Activated naive CD4-positive, alpha-beta T cell treated with anti-CD3 and anti-CD28 coated beads for 36 hours (primary cell): ENCODE measurements around the gene ZNF621. TPM values are rescaled to one million over a fixed set of nuclear protein-coding genes. Genes with fewer than 3 reads are reported as not detected.

Source experiments
- CTCF ChIA-PET: fragments of 350-600 bp; sonication (Branson Sonifier 250); formaldehyde crosslinking; loops from one replicate; lab custom pipeline; 2021; ENCODE audit warnings: antibody characterized with exemption; lab: Charles Lee
- DNase-seq: peaks from one replicate; pipeline ENCODE4 v3.0.0-alpha.2; 2020
- H3K27ac Mint-ChIP-seq: one replicate; pipeline ENCODE4 v1.8.0; 2021; ENCODE audit warnings: mild to moderate bottlenecking, mixed read lengths
- H3K27me3 Mint-ChIP-seq: one replicate; pipeline ENCODE4 v1.8.0; 2021; ENCODE audit warnings: low read depth, mixed read lengths
- H3K36me3 Mint-ChIP-seq: one replicate; pipeline ENCODE4 v1.8.0; 2021; ENCODE audit warnings: low read depth, mixed read lengths
- H3K4me1 Mint-ChIP-seq: one replicate; pipeline ENCODE4 v1.8.0; 2021; ENCODE audit warnings: low read depth, mixed read lengths
- H3K4me3 Mint-ChIP-seq: one replicate; pipeline ENCODE4 v1.8.0; 2021; ENCODE audit warnings: mild to moderate bottlenecking, moderate library complexity, mixed read lengths
- H3K9me3 Mint-ChIP-seq: one replicate; pipeline ENCODE4 v1.8.0; 2021; ENCODE audit warnings: mixed read lengths
- intact Hi-C: fragments of 100-400 bp; cut with micrococcal nuclease; formaldehyde crosslinking; loops from one replicate; pipeline ENCODE4 v1.15.1; 2023
- total RNA-seq, 2 experiments: library from RNA; stranded (reverse); gene quantifications; one replicate each; pipeline ENCODE4 v1.2.3, GENCODE V29; 2021

Gene ZNF621
- total RNA-seq, result 10 to 100 TPM; 16.4 to 17.7 TPM

DNA sequence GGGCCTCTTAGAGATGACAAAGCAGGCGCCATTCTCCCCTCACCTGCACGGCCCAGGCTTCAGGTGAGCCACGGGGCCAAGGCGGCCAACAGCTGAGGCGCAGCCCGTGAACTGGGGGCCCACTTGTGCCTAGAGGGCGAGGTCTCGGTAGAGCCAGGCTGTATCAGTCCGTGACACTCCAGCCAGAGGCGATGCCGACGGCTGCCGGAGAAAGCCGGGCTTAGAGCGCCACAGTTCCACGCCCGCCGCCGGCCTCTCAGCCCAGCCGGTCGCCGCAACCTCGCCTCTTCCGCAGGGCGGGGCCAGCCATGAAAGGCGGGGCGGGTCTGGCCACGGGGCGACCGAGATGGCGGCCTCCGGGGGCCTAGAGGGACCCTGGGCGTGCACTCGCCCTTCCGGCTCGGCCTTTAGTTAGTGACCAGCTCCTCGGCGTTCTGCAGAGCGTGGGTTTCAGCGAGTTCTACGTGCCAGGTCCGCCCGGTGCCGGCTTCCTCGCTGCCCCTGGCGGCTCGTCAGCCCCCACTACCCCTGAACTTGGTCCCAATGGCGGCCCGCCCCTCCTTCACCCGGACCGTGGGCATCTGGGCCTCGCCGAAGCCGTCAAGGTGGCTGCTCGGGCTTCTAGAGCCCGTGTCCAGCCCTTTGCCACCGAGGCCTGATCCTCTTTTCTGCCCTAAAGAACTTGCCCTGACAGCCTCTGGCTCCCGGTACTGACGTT is at the start of gene ZNF621:
Gene ZNF621, plus strand, starts transcription at position 393 of the 718 bp plus-strand sequence. CDS start 881 bp downstream, outside the sequence.
- CTCF ChIA-PET, result interaction anchor here (0.6 to 1.3 kb wide), 3 partner anchors 19 to 66 kb away, joined by 3 to 4 read pairs (median 3); partner anchors contain the start of gene ZNF620
- DNase-seq, result peak; percentile 82
- no peaks in the 10 kb centered on the region for H3K9me3 Mint-ChIP-seq
- H3K36me3 Mint-ChIP-seq, result peaks cover 23% of the 10 kb centered on the region
- intact Hi-C loops, result loop anchor here (1.0 to 10.0 kb wide), 9 partner anchors 18 to 1860 kb away; partner anchors contain the start of genes EIF1B, RPL14, ZNF619 and ZNF620
- peaks cover 11% of the 10 kb centered on the region for H3K4me1 Mint-ChIP-seq
- no peaks in the 10 kb centered on the region for H3K27me3 Mint-ChIP-seq
- peak within 1 kb of the TSS; percentile 92 for H3K4me3 Mint-ChIP-seq
- H3K27ac Mint-ChIP-seq, result peak within 1 kb of the TSS; percentile 85

DNA sequence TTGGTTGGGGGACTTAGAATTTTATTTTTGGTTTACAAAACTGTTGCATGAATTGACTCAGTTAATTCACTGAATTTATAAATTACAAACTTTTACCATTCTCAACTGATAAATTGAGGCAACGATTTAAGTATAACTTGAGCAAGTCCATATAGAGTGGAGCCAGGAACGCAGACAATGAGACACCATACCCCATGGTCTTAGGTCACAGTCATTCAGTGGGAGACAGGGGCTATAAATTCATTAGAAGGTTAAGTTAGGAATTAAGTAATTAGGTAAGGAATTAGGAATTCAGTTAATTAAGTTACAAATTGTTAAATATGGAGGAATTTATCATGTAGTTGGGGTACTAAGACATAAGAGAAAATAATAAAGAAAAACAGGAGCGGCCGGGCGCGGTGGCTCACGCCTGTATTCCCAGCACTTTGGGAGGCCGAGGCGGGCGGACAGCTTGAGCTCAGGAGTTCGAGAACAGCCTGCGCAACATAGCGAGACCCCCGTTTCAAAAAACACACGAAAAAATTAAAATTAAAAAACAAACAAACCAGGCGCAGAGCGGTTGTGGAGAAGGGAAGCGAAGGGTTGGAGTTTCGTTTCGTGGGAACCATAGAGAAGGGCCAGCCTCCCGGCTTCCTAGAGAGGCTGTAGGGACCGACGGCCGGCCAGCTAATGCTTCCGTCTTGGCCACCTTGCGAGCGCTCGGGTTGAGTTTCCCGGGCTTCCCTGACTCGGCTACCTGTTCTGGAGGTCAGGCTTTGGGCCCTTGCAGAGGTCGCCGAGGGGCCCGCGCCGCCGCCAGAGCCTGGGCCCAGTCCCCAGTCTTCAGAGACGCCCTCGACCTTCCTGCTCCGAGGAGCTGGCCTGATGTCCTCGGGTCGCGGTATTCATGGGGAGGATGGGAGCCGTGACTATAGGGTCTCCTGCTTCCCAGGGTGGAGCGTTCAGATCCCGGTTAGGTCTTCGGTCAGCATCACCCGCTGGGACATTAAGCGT is 48.0 kb upstream of the ZNF621 start, which contains the start of gene ZNF619:
Gene ZNF619, plus strand, starts transcription at position 645 of the 993 bp plus-strand sequence. CDS start 858 bp downstream, outside the sequence.
- CTCF ChIA-PET, result interaction anchor here (1.1 to 2.2 kb wide), 2 partner anchors 29 to 110 kb away, joined by 3 to 5 read pairs; partner anchors contain the start of gene ZNF620
- no peaks in the 10 kb centered on the region for H3K9me3 Mint-ChIP-seq

DNA sequence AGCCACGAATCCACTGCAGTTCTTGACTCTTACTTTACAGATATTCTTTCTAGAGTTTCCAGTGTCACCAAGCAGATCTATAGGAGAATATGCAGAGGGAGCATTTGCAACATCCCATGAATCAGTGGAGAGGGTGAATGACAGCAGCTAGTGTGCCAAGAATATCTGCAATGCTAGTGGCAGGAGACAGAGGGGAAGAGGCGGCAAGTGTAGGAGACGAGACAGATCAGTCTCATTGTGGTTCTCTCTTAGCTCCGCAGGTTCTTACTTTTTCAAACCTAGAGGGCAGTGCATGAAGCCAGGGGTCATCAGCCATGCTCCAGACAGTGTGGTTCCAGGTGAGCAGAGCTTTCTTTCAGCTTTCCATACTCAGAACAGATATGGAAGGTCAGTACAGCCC is 47.1 kb upstream of the ZNF621 start:
- peak overlapping the region; percentile 84 for H3K4me3 Mint-ChIP-seq
- intact Hi-C loops, result loop anchor here (1.0 to 2.0 kb wide), 3 partner anchors 25 to 47 kb away; partner anchors contain the start of gene ZNF621
- CTCF ChIA-PET, result interaction anchor here (1.1 to 2.2 kb wide), 2 partner anchors 28 to 109 kb away, joined by 3 to 5 read pairs; partner anchors contain the start of gene ZNF620
- DNase-seq, result no peak
- H3K9me3 Mint-ChIP-seq, result no peaks in the 10 kb centered on the region
- H3K27me3 Mint-ChIP-seq, result no peaks in the 10 kb centered on the region
- no peak overlapping the region for H3K27ac Mint-ChIP-seq
- peaks cover 9% of the 10 kb centered on the region for H3K36me3 Mint-ChIP-seq
- peaks cover 10% of the 10 kb centered on the region for H3K4me1 Mint-ChIP-seq

More for the DNA sequence above, 48.0 kb upstream of the ZNF621 start, which contains the start of gene ZNF619:
- intact Hi-C loops, result loop anchor here (1.0 to 2.0 kb wide), 3 partner anchors 24 to 48 kb away; partner anchors contain the start of gene ZNF621
- H3K27me3 Mint-ChIP-seq, result no peaks in the 10 kb centered on the region
- peak within 1 kb of the TSS; percentile 54 for H3K27ac Mint-ChIP-seq
- peak within 1 kb of the TSS; percentile 84 for H3K4me3 Mint-ChIP-seq
- H3K4me1 Mint-ChIP-seq, result peaks cover 10% of the 10 kb centered on the region
- H3K36me3 Mint-ChIP-seq, result peaks cover 6% of the 10 kb centered on the region
- peak; percentile 55 for DNase-seq

DNA sequence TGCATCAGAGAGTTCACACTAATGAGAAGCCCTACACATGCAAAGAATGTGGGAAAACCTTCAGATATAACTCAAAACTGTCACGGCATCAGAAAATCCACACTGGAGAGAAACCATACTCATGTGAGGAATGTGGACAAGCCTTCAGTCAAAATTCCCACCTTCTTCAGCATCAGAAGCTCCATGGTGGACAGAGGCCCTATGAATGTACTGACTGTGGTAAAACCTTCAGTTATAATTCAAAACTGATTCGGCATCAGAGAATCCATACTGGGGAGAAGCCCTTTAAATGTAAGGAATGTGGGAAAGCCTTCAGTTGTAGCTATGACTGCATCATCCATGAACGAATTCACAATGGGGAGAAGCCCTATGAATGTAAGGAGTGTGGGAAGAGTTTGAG is 37.6 kb upstream of the ZNF621 start:
- H3K27ac Mint-ChIP-seq, result no peak overlapping the region
- peaks cover 2% of the 10 kb centered on the region for H3K4me1 Mint-ChIP-seq
- intact Hi-C loops, result no loop called here
- no peaks in the 10 kb centered on the region for H3K27me3 Mint-ChIP-seq
- H3K9me3 Mint-ChIP-seq, result peaks cover 24% of the 10 kb centered on the region
- no peak overlapping the region for H3K4me3 Mint-ChIP-seq
- DNase-seq, result no peak
- peaks cover 41% of the 10 kb centered on the region for H3K36me3 Mint-ChIP-seq
- CTCF ChIA-PET, result no interaction called here

DNA sequence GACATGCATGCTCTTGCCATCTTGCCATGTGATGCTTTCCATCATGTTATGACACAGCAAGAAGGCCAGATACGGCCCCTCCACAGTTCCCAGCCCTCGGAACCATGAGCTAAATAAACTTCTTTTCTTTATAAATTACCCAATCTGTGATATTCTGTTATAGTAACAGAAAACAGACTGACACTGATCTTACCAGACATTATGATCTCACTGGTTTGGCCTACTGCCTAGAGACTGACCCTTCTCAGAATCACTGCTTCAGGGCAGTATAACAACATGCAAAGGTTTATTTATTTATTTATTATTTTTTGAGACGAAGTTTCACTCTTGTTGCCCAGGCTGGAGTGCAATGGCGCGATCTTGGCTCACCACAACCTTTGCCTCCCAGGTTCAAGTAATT is 33.8 kb upstream of the ZNF621 start:
- Mint-ChIP-seq H3K27ac (no peak overlapping the region), H3K4me1 (no peaks in the 10 kb centered on the region), H3K36me3 (peaks cover 32% of the 10 kb centered on the region), H3K27me3 (no peaks in the 10 kb centered on the region), H3K9me3 (peaks cover 24% of the 10 kb centered on the region), H3K4me3 (no peak overlapping the region)
- intact Hi-C loops, result no loop called here
- CTCF ChIA-PET, result interaction anchor here (1.0 kb wide), 1 partner anchor 11 kb away, joined by 3 read pairs; no protein-coding TSS in a partner anchor
- DNase-seq, result no peak

DNA sequence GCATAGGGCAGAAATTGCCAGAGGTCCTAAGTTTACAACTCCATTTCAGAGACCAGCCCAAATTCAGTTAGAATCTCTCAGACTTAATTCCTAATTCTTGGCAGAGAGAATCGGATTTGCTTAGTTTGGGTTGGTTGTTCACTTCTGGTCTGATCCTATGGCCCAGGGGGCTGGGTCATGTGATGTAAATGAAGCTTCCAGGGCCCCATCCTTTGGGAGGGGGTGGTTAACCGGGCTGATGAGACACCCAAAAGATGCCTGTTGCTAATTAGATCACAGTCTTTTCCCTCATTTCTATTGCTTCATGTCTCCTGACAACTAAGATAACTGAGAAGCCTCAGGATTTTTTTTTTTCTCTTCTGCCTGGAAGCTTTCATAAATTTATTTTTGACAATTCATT is 30.1 kb upstream of the ZNF621 start:
- Mint-ChIP-seq H3K4me3 (no peak overlapping the region), H3K9me3 (peaks cover 1% of the 10 kb centered on the region), H3K27ac (no peak overlapping the region), H3K36me3 (peaks cover 5% of the 10 kb centered on the region), H3K4me1 (no peaks in the 10 kb centered on the region), H3K27me3 (no peaks in the 10 kb centered on the region)
- CTCF ChIA-PET, result no interaction called here
- intact Hi-C loops, result no loop called here
- no peak for DNase-seq

DNA sequence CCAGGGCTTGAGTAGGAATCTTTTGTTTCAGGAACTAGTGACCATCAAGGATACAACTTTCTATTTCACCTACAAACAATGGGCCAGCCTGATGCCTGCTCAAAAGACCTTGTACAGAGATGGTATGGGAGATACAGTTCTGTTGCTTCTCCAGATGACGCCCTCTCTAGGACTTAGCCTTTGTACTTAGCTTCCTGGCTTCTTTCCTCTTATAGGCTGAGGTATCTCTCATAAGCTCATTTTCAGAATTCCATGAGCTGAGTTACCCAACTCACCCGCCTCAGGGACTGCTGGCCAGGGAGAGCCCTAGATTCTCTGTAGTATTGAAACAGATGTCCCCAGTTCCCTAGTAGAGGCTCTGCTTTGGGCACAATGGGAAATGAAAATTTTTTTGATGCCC is 27.5 kb upstream of the ZNF621 start:
- H3K27me3 Mint-ChIP-seq, result no peaks in the 10 kb centered on the region
- intact Hi-C loops, result no loop called here

DNA sequence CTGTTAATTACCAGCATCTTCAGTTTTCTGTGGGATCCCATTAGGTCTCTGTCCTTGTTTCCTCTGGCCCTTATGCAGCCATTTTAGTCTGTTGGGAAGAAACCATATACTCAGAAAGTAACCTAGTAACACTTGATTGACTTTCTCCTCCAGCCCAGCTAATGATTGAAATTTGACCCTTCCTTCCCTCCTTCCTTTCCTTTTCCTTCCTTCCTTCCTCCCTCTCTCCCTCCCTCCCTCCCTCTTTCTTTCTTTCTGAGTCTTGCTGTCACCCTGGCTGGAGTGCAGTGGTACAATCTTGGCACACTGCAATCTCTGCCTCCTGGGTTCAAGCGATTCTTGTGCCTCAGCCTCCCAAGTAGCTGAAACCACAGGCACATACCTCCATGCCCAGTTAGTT is 24.8 kb upstream of the ZNF621 start:
- H3K36me3 Mint-ChIP-seq, result no peaks in the 10 kb centered on the region
- no peak overlapping the region for H3K27ac Mint-ChIP-seq
- H3K4me1 Mint-ChIP-seq, result peaks cover 5% of the 10 kb centered on the region
- no peaks in the 10 kb centered on the region for H3K27me3 Mint-ChIP-seq
- DNase-seq, result no peak
- CTCF ChIA-PET, result no interaction called here
- no peak overlapping the region for H3K4me3 Mint-ChIP-seq
- no peaks in the 10 kb centered on the region for H3K9me3 Mint-ChIP-seq
- intact Hi-C loops, result no loop called here

More for the DNA sequence above, 27.5 kb upstream of the ZNF621 start:
- H3K4me1 Mint-ChIP-seq, result no peaks in the 10 kb centered on the region
- H3K4me3 Mint-ChIP-seq, result no peak overlapping the region
- H3K9me3 Mint-ChIP-seq, result no peaks in the 10 kb centered on the region
- DNase-seq, result no peak
- no peak overlapping the region for H3K27ac Mint-ChIP-seq
- no peaks in the 10 kb centered on the region for H3K36me3 Mint-ChIP-seq
- CTCF ChIA-PET, result interaction anchor here (0.5 kb wide), 1 partner anchor 83 kb away, joined by 3 read pairs; no protein-coding TSS in a partner anchor

DNA sequence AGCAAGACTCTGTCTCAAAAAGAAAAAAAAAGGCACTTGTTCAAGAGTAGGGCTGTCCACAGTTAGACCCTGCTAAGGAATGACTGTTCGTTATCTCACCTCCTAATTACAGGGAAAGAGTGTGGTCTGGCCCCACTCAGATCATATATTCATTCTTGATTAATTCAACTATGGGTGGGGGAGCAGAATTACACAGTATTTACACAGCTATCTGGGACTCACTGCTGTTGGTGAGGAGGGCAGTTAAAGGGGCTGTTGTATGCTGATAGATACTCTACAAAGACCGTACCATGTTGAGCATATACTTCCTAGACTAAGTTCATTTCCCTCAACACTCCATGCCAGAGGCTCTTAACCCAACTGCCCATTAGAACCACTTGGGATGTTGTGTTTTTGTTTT is 22.7 kb upstream of the ZNF621 start:
- intact Hi-C loops, result no loop called here
- Mint-ChIP-seq H3K4me3 (no peak overlapping the region), H3K27me3 (no peaks in the 10 kb centered on the region), H3K36me3 (peaks cover 3% of the 10 kb centered on the region), H3K4me1 (peaks cover 16% of the 10 kb centered on the region), H3K27ac (no peak overlapping the region), H3K9me3 (no peaks in the 10 kb centered on the region)
- no peak for DNase-seq
- CTCF ChIA-PET, result no interaction called here

DNA sequence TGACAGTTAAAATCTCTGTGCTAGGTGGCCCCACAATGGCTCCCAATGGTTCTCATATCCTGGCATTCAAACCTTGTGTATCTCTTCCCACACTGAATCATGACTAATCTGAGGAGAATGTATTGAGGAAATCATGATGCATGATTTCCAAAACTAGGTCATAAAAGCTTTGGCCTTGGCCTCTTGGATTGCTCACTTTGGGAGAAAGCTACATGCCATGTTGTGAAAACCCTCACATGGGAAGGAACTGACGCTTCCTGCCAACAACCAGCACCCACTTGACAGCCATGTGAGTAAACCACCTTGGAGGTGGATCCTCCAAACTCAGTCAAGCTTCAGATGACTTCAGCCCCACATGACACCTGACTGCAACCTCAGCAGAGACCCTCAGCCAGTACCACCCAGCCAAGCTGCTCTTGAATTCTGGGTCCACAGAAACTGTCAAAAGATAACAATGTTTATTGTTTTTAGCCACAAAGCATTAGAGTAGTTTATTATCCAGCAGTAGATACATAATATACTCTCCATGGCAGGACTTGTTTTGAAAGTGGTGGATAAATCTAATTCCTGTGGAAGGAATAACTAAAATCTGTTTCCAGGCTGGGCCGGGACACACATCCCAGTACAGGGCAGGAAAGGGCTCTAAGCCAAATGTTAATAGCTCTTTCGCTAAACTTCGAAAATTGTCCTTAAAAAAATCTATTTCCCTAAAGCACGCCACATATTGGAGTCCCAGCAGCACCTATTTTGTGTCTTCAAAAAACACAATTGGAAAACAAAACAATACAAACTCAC is 19.9 kb upstream of the ZNF621 start:
- H3K27ac Mint-ChIP-seq, result no peak overlapping the region
- H3K36me3 Mint-ChIP-seq, result peaks cover 12% of the 10 kb centered on the region
- intact Hi-C loops, result loop anchor here (2.0 kb wide), 2 partner anchors 28 to 52 kb away; partner anchors contain the start of gene ZNF619

More for the DNA sequence above, 19.9 kb upstream of the ZNF621 start:
- DNase-seq, result peak; percentile 26
- CTCF ChIA-PET, result interaction anchor here (0.5 to 1.8 kb wide), 8 partner anchors 19 to 488 kb away, joined by 3 to 5 read pairs (median 4); partner anchors contain the start of gene ZNF619
- H3K4me1 Mint-ChIP-seq, result peaks cover 16% of the 10 kb centered on the region
- no peaks in the 10 kb centered on the region for H3K9me3 Mint-ChIP-seq
- peak overlapping the region; percentile 86 for H3K4me3 Mint-ChIP-seq
- H3K27me3 Mint-ChIP-seq, result no peaks in the 10 kb centered on the region
